GM12872 (cell line): ENCODE measurements around the gene GPRC5A.

ENCODE experiments used
- CTCF ChIP-seq: IDR thresholded peaks from 3 replicates; pipeline ENCODE4 v1.5.1; 2011; ENCODE audit warnings: low read depth, mild to moderate bottlenecking, low read length, moderate library complexity; ENCODE audit not compliant: insufficient read depth

Gene GPRC5A

GRCh38 chr12:12871587-12872138, 19.7 kb upstream of the GPRC5A start:
- TF ChIP-seq CTCF, result no peak

DNA sequence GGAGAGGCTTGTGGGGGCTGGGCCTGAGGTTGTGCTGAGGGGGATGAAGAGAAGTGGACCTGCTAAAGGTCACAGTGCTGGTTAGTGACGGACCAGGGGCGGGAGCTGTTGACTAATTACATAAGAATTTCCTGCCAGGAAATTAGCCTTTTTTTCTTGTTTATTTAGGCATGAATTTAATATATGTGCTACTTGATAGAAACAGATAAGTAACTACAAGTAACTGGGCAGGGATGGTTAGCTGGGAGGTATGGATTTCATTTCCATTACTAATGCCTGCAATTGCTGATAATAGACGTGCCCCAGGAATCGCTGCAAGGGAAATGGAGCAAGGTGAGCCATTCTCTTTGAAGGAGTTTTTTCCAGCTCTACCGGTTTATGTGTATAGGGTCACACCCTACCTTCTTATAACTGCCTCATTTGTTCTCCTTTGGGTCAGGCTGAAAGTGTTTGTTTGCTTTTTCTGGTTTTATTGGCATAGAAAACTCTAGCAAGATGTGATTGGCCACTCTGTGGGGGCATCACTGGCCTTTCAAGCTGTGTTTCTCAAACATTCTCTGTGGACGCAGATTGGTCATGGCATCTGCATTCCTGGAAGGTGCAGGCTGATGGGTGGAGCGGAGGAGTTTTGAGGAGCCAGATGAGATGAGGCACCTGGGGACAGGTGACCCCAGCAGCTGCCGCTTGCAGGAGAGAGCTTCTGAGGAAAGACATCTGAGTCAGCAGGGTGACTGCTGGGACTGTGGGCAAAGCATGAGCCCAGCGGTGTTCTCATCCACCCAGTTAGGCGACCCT, 19.0 kb upstream of the GPRC5A start:
- no peak for TF ChIP-seq CTCF

GRCh38 chr12:12872934-12873275, 18.5 kb upstream of the GPRC5A start:
- TF ChIP-seq CTCF, result no peak

DNA sequence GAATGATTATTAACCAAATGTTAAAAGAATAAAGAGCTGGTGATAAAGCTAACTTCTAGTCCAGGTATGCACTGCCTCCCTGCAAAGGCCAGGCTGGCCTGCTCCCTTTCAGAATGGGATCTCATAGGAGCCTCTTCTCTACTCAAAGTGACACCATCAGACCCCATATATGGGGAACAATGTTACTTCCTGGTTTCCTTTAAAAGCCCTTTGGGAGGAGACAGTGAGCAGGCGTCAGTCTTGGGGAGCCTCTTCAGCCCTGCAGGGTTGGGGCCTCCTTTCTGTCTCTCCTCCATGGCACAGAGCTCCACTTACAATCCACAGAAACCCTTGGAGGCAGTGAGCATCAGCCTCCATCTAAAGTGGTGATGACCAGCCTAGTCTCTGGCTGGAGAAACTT, 17.3 kb upstream of the GPRC5A start:
- no peak for TF ChIP-seq CTCF

GRCh38 chr12:12877153-12877768, 14.1 kb upstream of the GPRC5A start:
- TF ChIP-seq CTCF, result no peak

DNA sequence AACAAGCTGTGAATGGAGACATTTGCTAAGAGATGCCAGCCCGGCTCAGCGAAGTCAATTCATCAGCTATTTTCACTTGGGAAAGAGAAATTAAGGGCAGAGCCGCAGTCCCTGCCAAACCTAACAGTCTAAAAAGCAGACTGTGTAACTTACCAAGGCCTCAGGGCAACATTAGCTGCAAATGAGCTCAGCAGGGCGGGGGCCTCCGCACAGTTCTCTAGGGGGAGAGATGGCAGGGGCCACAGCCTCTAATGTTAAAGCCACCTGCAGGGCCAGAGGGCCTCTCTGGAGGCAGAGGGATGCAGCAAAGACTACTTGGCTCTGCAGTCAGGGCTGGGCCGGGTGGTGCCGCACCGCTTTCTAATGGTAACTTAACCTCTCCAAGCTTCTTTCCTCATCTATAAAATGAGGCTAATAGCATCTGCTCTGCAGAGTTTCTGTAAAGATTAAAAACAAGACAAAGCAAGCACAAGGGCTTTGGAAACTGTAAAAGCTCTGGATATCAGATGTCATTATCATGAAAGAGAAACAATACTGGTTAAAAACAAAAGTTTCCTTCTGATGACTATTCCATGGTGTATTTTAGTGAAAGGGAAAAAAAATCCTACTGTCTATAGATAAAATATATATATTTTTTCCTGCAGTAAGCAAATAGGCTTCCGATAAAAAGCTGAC, 13.4 kb upstream of the GPRC5A start:
- no peak for TF ChIP-seq CTCF

- no peak for TF ChIP-seq CTCF
Measured at GRCh38 chr12:12880537-12880936, 10.8 kb upstream of the GPRC5A start.
